Lung (tissue), 12 donors: ENCODE results near the gene HOXA5. TPM values are rescaled to one million over a fixed set of nuclear protein-coding genes. Genes with fewer than 3 reads are reported as not detected.
A peak's percentile ranks its signal among the peaks of the same experiment; 100 is the strongest.

Experiments used
- ATAC-seq: fragments of 200-7000 bp; cut with Tn5 transposase; one replicate; pipeline ENCODE4 v1.9.1; 2020; ENCODE audit warnings: moderate number of reproducible peaks; ENCODE audit not compliant: insufficient read depth, low FRiP score
- DNase-seq, 3 donors: peaks; one replicate each; pipeline ENCODE4 v3.0.0-alpha.2; 2013 to 2017
- H3K27ac ChIP-seq, 2 donors: one replicate each; pipeline ENCODE4 v1.5.1; 2013; ENCODE audit warnings: mild to moderate bottlenecking in 2 of 2, moderate library complexity in 2 of 2, control low read depth in 1 of 2, inconsistent platforms in 1 of 2, low read depth in 1 of 2, low read length in 1 of 2
- H3K27me3 ChIP-seq, 3 donors: one replicate each; pipeline ENCODE4 v1.5.1; 2013; ENCODE audit warnings: low read length in 2 of 3; ENCODE audit not compliant: control insufficient read depth in 3 of 3, insufficient read depth in 3 of 3
- H3K36me3 ChIP-seq, 4 donors: one replicate each; pipeline ENCODE4 v1.5.1; 2013; ENCODE audit warnings: low read length in 4 of 4, mild to moderate bottlenecking in 1 of 4, moderate library complexity in 1 of 4; ENCODE audit not compliant: control insufficient read depth in 4 of 4, insufficient read depth in 4 of 4
- H3K4me1 ChIP-seq, 5 donors: one replicate each; pipeline ENCODE4 v1.5.1; 2013; ENCODE audit warnings: low read length in 5 of 5, mild to moderate bottlenecking in 2 of 5, moderate library complexity in 1 of 5; ENCODE audit not compliant: control insufficient read depth in 5 of 5, insufficient read depth in 5 of 5
- H3K4me3 ChIP-seq: one replicate; pipeline ENCODE4 v1.5.1; 2013; ENCODE audit warnings: mild to moderate bottlenecking, control low read depth, moderate library complexity
- H3K9ac ChIP-seq, 2 donors: one replicate each; pipeline ENCODE4 v1.5.1; 2013; ENCODE audit warnings: low read length in 2 of 2, control low read depth in 1 of 2; ENCODE audit not compliant: insufficient read depth in 1 of 2
- H3K9me3 ChIP-seq, 4 donors: one replicate each; pipeline ENCODE4 v1.5.1; 2013; ENCODE audit warnings: low read length in 3 of 4, mild to moderate bottlenecking in 1 of 4, moderate library complexity in 1 of 4; ENCODE audit not compliant: control insufficient read depth in 4 of 4, insufficient read depth in 3 of 4
- WGBS, 2 donors: extraction: QIAGEN DNeasy Blood & Tissue Kit; methylation state at CpG; one replicate each; pipeline ENCODE4 v1.1.7; 2013; 5-methylcytosine and 5-hydroxymethylcytosine counted together
- polyA plus RNA-seq, 2 donors: library from polyadenylated mRNA; stranded (reverse); fragments of 200-250 nt; gene quantifications; one replicate each; pipeline ENCODE4 v1.2.1, GENCODE V29; 2013
- total RNA-seq, 2 donors: library from RNA; depleted of rRNA in 1 of 2; stranded (reverse); fragments of >200 nt in 1 of 2; gene quantifications; one replicate each; pipeline ENCODE4 v1.2.1, GENCODE V29; 2014 to 2021
- TF ChIP-seq, protein P1 (sequence below): IDR thresholded peaks from 2 replicates; pipeline ENCODE4 v1.5.1; 2012; ENCODE audit warnings: mild to moderate bottlenecking; ENCODE audit errors: control extremely low read depth, extremely low read depth
- donor health status: control.
- donor health status: control.
- donor health status: Bipolar disorder and iron deficiency.
- donor health status: healthy.
- donor health status: DM: yes; HTN: yes; CAD: no.

Gene HOXA5
- total and polyA plus RNA-seq, 4 donors = 9.2 to 61.9 (median 15.2) TPM

DNA sequence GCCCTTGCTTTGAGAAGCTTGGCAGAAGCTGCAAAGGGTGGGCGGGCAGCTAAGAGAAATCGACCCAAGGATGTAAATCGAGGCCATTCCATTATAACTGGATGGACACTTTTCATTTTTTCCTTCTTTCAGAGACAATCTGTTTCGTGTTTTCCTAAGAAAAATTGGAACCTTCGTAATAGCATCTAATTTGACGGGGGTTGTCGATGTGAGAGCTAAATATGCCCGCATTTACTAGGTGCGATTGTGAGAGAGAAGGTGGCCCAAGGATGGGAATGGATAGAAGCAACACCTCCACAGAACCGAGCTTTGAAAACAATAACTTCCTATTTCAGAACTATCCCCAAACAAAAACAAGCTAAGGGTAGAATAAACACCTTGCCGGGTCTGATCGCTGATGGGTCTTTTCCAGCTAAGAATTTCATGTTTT is 12.1 kb downstream of the HOXA5 start:
- H3K27ac ChIP-seq = peak overlapping the region in 1 of 2 donors; percentile 94
- TF ChIP-seq, protein P1, sequence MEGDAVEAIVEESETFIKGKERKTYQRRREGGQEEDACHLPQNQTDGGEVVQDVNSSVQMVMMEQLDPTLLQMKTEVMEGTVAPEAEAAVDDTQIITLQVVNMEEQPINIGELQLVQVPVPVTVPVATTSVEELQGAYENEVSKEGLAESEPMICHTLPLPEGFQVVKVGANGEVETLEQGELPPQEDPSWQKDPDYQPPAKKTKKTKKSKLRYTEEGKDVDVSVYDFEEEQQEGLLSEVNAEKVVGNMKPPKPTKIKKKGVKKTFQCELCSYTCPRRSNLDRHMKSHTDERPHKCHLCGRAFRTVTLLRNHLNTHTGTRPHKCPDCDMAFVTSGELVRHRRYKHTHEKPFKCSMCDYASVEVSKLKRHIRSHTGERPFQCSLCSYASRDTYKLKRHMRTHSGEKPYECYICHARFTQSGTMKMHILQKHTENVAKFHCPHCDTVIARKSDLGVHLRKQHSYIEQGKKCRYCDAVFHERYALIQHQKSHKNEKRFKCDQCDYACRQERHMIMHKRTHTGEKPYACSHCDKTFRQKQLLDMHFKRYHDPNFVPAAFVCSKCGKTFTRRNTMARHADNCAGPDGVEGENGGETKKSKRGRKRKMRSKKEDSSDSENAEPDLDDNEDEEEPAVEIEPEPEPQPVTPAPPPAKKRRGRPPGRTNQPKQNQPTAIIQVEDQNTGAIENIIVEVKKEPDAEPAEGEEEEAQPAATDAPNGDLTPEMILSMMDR = no peak
- ATAC-seq = no peak

DNA sequence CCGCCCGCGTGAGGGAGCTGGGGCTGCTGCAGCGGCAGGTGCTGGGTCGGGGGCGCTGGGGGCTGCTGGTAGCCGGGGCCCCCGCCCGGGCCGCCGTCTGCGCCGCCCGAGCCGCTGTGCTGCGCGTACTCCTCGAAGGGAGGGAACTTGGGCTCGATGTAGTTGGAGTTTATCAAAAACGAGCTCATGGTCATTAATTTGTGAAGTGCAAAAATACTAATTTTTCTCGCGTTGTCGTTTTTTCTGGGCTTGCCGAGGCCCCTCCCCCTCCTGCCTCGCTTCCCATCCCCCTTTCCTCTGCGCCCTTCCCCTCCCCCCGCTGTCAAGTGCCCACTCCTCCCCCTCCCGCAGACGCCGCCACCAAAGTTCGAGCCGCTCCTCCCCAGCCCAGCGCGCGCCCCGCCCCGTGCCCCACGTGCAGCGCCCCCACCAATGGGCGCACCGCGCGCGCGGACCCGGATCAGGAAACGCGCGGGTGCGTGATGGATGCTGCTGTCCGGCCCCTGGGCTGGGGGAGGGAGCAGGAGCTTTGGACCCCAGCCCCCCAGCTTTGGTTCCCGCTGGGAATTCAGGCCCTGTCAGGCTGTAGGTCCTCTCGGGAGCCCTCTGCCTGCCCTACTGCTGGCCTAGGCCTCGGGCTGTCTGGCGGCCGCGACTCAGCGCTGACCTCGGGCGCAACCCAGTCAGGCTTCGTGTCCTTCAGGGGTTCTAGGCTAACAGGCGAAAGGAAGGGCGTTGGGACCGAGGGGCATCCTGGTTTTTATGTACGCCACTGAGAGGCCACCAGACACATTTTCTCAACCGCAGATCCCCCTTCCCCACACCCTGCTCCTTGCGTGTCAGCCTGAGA is 12.7 kb downstream of the HOXA5 start, which contains the start of gene HOXA4:
TSS of gene HOXA4 (minus strand) at position 218 of the 850 bp plus-strand sequence. CDS start at position 194, 24 bp downstream.
- ATAC-seq = peak; percentile 95
- peaks cover 0 to 73% (median 10%) of the 10 kb centered on the region in 3 donors for H3K27me3 ChIP-seq
- WGBS, 2 donors = 14 to 22% methylated on average over 63 to 67 of the region's 67 CpGs

More for the DNA sequence above, 12.1 kb downstream of the HOXA5 start:
- peaks cover 4 to 85% (median 11%) of the 10 kb centered on the region in 5 donors for H3K4me1 ChIP-seq
- H3K27me3 ChIP-seq = peaks cover 0 to 75% (median 14%) of the 10 kb centered on the region in 3 donors
- WGBS, 2 donors = 39 to 56% methylated on average over 12 of the region's 12 CpGs
- peak overlapping the region in 1 of 2 donors; percentile 70 for H3K9ac ChIP-seq
- peaks cover 0 to 29% (median 5%) of the 10 kb centered on the region in 4 donors for H3K36me3 ChIP-seq
- H3K4me3 ChIP-seq = no peak overlapping the region
- no peak for DNase-seq
- H3K9me3 ChIP-seq = no peaks in the 10 kb centered on the region

DNA sequence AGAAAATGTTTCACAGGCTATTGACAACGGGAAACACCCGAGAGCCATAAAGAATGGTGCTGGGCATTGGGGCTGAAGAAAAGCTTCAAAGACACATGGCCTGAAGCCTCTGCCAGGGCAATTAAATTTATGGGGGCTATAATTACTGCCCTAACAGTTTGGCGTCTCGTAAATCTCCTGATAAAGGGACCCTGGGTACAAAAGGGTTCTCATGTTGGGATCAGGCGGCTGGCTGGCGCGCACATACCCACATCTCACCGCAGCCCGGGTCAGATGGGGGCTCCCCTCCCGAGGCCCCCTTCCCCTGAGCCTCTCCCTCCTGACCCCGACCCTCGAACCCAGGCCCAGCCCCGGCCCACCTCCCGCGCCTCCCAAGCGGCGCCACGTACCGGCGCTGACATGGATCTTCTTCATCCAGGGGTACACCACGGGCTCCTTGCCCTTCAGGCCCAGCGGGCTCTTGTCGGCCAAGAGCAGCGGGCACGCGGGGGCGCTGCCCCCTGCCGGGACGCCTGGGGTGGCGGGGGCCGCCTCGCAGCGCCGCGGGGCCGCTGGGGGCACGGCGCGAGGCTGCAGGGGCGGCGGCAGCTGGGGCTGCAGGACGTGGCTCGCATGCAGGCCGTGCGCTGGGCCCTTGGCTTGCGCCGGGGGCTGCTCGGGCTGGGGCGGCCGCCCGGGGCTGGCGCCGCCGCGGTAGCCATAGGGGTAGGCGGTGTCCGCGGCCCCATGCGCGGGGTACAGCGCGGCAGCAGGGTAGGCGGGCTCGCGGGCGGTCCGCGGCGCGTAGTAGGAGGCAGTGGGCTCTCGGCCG is 13.5 kb downstream of the HOXA5 start:
- DNase-seq = peak in 1 of 3 donors; percentile 37
- WGBS, 2 donors = 21 to 39% methylated on average over 56 to 72 of the region's 72 CpGs
- TF ChIP-seq, protein P1 = no peak
- Histone ChIP-seq H3K9ac (peak overlapping the region in 1 of 2 donors; percentile 92), H3K9me3 (no peaks in the 10 kb centered on the region), H3K27ac (peak overlapping the region in 1 of 2 donors; percentile 95), H3K36me3 (peaks cover 0 to 18% (median 8%) of the 10 kb centered on the region in 4 donors), H3K4me3 (peak overlapping the region; percentile 78), H3K4me1 (peaks cover 4 to 86% (median 11%) of the 10 kb centered on the region in 5 donors), H3K27me3 (peaks cover 0 to 74% (median 10%) of the 10 kb centered on the region in 3 donors)
- no peak for ATAC-seq

More for the DNA sequence above, 12.7 kb downstream of the HOXA5 start, which contains the start of gene HOXA4:
- Histone ChIP-seq H3K9me3 (no peaks in the 10 kb centered on the region), H3K4me1 (peaks cover 4 to 86% (median 11%) of the 10 kb centered on the region in 5 donors), H3K36me3 (peaks cover 0 to 25% (median 5%) of the 10 kb centered on the region in 4 donors), H3K27ac (peak within 1 kb of the TSS in 1 of 2 donors; percentile 95), H3K9ac (peak within 1 kb of the TSS in 1 of 2 donors; percentile 92), H3K4me3 (peak within 1 kb of the TSS; percentile 78)
- DNase-seq = peak; percentile 96 to 97 (median 96)
- TF ChIP-seq, protein P1 = no peak
